A549 (cell line): ENCODE results near the gene FOXRED1. TPM values are rescaled to one million over a fixed set of nuclear protein-coding genes. Genes with fewer than 3 reads are reported as not detected.
A peak's percentile ranks its signal among the peaks of the same experiment; 100 is the strongest.

Source experiments
- ATAC-seq, 2 experiments: fragments of 200-7000 bp in 1 of 2; fragments of >200 bp in 1 of 2; cut with Nextera tagmentation in 1 of 2; cut with Tn5 transposase in 1 of 2; 3 replicates each; pipeline versions ENCODE4 v1.8.0 to v1.9.1; 2018 to 2020; ENCODE audit warnings: mild to moderate bottlenecking in 1 of 2, moderate library complexity in 1 of 2
- CTCF ChIA-PET: fragments of 300-600 bp; sonication (Branson Sonifier 250); formaldehyde crosslinking; extraction: SDS; loops from one replicate; lab custom pipeline; 2021; ENCODE audit warnings: antibody characterized with exemption, inconsistent platforms; lab: Yijun Ruan, JAX
- POLR2A ChIA-PET: fragments of 350-600 bp; formaldehyde crosslinking; extraction: SDS; loops from one replicate; lab custom pipeline; 2021; ENCODE audit warnings: antibody characterized with exemption, inconsistent platforms; lab: Yijun Ruan, JAX
- DNase-seq, 2 experiments: peaks; one replicate each; pipeline versions ENCODE4 v3.0.0 to v3.0.0-alpha.2; 2011 to 2016; ENCODE audit warnings: low read depth in 1 of 2, low spot score in 1 of 2
- FAIRE-seq: peaks from 2 replicates; lab custom pipeline; 2011; peaks lifted over from hg19 to GRCh38; lab: Jason Lieb, UNC
- H3K27ac ChIP-seq, 2 experiments: fragments of >200 bp; sonication (Bioruptor Twin); formaldehyde crosslinking; 3 replicates each; pipeline ENCODE4 v1.5.1; 2016 to 2017
- H3K4me1 ChIP-seq: fragments of >200 bp; sonication (Bioruptor Twin); formaldehyde crosslinking; 3 replicates; pipeline ENCODE4 v1.6.1; 2016
- H3K4me2 ChIP-seq: fragments of >200 bp; sonication (Bioruptor Twin); formaldehyde crosslinking; 3 replicates; pipeline ENCODE4 v1.6.1; 2016
- H3K4me3 ChIP-seq: fragments of >200 bp; sonication (Bioruptor Twin); formaldehyde crosslinking; 3 replicates; pipeline ENCODE4 v1.5.1; 2016
- H3K9me3 ChIP-seq: fragments of >200 bp; sonication (Bioruptor Twin); formaldehyde crosslinking; 3 replicates; pipeline ENCODE4 v1.6.1; 2016
- CEBPB ChIP-seq, 2 experiments: fragments of >200 bp in 1 of 2; sonication (Bioruptor Twin) in 1 of 2; formaldehyde crosslinking in 1 of 2; IDR thresholded peaks; 2 replicates each; pipeline ENCODE4 v1.6.1; 2012 to 2016
- E2F6 ChIP-seq: IDR thresholded peaks from 2 replicates; pipeline ENCODE4 v1.6.1; 2012; ENCODE audit warnings: low read depth, borderline replicate concordance
- EHF ChIP-seq: fragments of 250-450 bp; sonication (Bioruptor Pico); IDR thresholded peaks from 2 replicates; pipeline ENCODE4 v1.5.0; 2020; ENCODE audit warnings: mild to moderate bottlenecking
- EHMT2 ChIP-seq: fragments of 200-600 bp; sonication (generic); IDR thresholded peaks from 2 replicates; pipeline ENCODE4 v1.6.1; 2016; ENCODE audit warnings: antibody characterized with exemption, low read depth, mild to moderate bottlenecking, moderate library complexity
- EP300 ChIP-seq, 2 experiments: fragments of >200 bp; sonication (Bioruptor Twin); formaldehyde crosslinking; IDR thresholded peaks; 2 replicates in 1 of 2; 3 replicates in 1 of 2; pipeline ENCODE4 v1.6.1; 2016 to 2017
- ESRRA ChIP-seq: fragments of 150-350 bp; IDR thresholded peaks from 2 replicates; pipeline ENCODE4 v1.6.1; 2014; ENCODE audit warnings: mild to moderate bottlenecking, low read length, borderline replicate concordance
- FOXS1 ChIP-seq: fragments of 250-450 bp; sonication (Bioruptor Pico); IDR thresholded peaks from 2 replicates; pipeline ENCODE4 v1.5.0; 2020; ENCODE audit warnings: mild to moderate bottlenecking, moderate library complexity
- GATA3 ChIP-seq: IDR thresholded peaks from 2 replicates; pipeline ENCODE4 v1.6.1; 2012; ENCODE audit warnings: borderline replicate concordance
- HEYL ChIP-seq: fragments of 250-450 bp; sonication (Bioruptor Pico); IDR thresholded peaks from 2 replicates; pipeline ENCODE4 v1.8.0; 2021; ENCODE audit warnings: mild to moderate bottlenecking, moderate library complexity
- HMGXB4 ChIP-seq: fragments of 250-450 bp; sonication (Bioruptor Pico); IDR thresholded peaks from 2 replicates; pipeline ENCODE4 v1.5.0; 2021; ENCODE audit warnings: mild to moderate bottlenecking, moderate library complexity, borderline replicate concordance
- JUN ChIP-seq, 2 experiments: fragments of >200 bp; sonication (Bioruptor Twin); formaldehyde crosslinking; IDR thresholded peaks; 2 replicates in 1 of 2; 3 replicates in 1 of 2; pipeline ENCODE4 v1.6.1; 2016 to 2017
- MAFK ChIP-seq: fragments of 450-650 bp; IDR thresholded peaks from 2 replicates; pipeline ENCODE4 v1.6.1; 2014; ENCODE audit not compliant: partially characterized antibody
- MAZ ChIP-seq: fragments of 150-350 bp; IDR thresholded peaks from 2 replicates; pipeline ENCODE4 v1.6.1; 2014; ENCODE audit warnings: antibody characterized with exemption, low read depth, low read length, borderline replicate concordance
- NFE2L2 ChIP-seq: fragments of 150-350 bp; conservative IDR thresholded peaks from 2 replicates; pipeline ENCODE4 v1.6.1; 2014; ENCODE audit warnings: low read length
- REST ChIP-seq: fragments of 200-600 bp; sonication (generic); IDR thresholded peaks from 2 replicates; pipeline ENCODE4 v1.6.1; 2016; ENCODE audit warnings: antibody characterized with exemption, mild to moderate bottlenecking, moderate library complexity
- RNF2 ChIP-seq: fragments of 200-600 bp; sonication (generic); IDR thresholded peaks from 2 replicates; pipeline ENCODE4 v1.6.1; 2016; ENCODE audit warnings: low read depth, mild to moderate bottlenecking, antibody characterized with exemption, moderate library complexity, borderline replicate concordance
- SMC3 ChIP-seq: fragments of >200 bp; sonication (Bioruptor Twin); formaldehyde crosslinking; IDR thresholded peaks from 3 replicates; pipeline ENCODE4 v1.6.1; 2018; ENCODE audit warnings: inconsistent platforms
- USF2 ChIP-seq: fragments of 450-650 bp; IDR thresholded peaks from 2 replicates; pipeline ENCODE4 v1.6.1; 2014; ENCODE audit warnings: antibody characterized with exemption
- WGBS: methylation state at CpG from one replicate; pipeline ENCODE4 v1.1.6; 2017; ENCODE audit errors: missing lambda C conversion rate; 5-methylcytosine and 5-hydroxymethylcytosine counted together
- polyA plus RNA-seq, 4 experiments: library from polyadenylated mRNA; depleted of rRNA in 3 of 4; stranded (reverse); fragments of >200 nt; fragmentation: RNase III in 1 of 4; extraction: RNeasy Plus Mini Kit Qiagen cat#74134 plus additional on column Dnase treatment in 1 of 4; gene quantifications; 2 replicates in 3 of 4; 3 replicates in 1 of 4; pipeline ENCODE4 v1.2.3, GENCODE V29; 2011 to 2017

Gene FOXRED1
- polyA plus RNA-seq, 2 of the 4 experiments (the other 2 are of a cell fraction), result 22.7 to 28.9 TPM

- H3K4me3 ChIP-seq, result no peak overlapping the region
- DNase-seq (no peak), FAIRE-seq (no peak), ATAC-seq (no peak)
- H3K27ac ChIP-seq, result no peak overlapping the region
- TF ChIP-seq EP300 (IDR thresholded peaks at IDR 0.05) (no peak), USF2 (no peak), REST (no peak), RNF2 (no peak)
- no peaks in the 10 kb centered on the region for H3K9me3 ChIP-seq
- H3K4me1 ChIP-seq, result peaks cover 15% of the 10 kb centered on the region; the same call in 2 of the 3 replicates
- 95% methylated on average over 4 of the region's 5 CpGs for WGBS
- POLR2A ChIA-PET, result no interaction called here
- CTCF ChIA-PET, result interaction anchor here (0.7 kb wide), 1 partner anchor 12 kb away, joined by 3 read pairs; no protein-coding TSS in a partner anchor
- no peak overlapping the region for H3K4me2 ChIP-seq
Measured at GRCh38 chr11:126280595-126280994, 11.6 kb downstream of the FOXRED1 start.

GRCh38 chr11:126281245-126281644, 12.3 kb downstream of the FOXRED1 start:
- WGBS, result 94% methylated on average over 6 of the region's 6 CpGs
- Histone ChIP-seq H3K4me1 (peaks cover 15% of the 10 kb centered on the region; the same call in 2 of the 3 replicates), H3K27ac (no peak overlapping the region), H3K9me3 (no peaks in the 10 kb centered on the region), H3K4me2 (no peak overlapping the region), H3K4me3 (no peak overlapping the region)
- no peak for FAIRE-seq
- no peak for DNase-seq
- POLR2A ChIA-PET, result interaction anchor here (1.7 kb wide), 1 partner anchor 12 kb away, joined by 6 read pairs; the partner anchor contains the start of genes FOXRED1 and SRPRA
- no peak for ATAC-seq
- TF ChIP-seq EP300 (IDR thresholded peaks at IDR 0.05), result no peak
- no peak for TF ChIP-seq GATA3
- no peak for TF ChIP-seq HMGXB4 (CRISPR knock-in tag)
- TF ChIP-seq ESRRA, result no peak
- no peak for TF ChIP-seq CEBPB (IDR thresholded peaks at IDR 0.05)
- no peak for TF ChIP-seq NFE2L2
- TF ChIP-seq FOXS1 (CRISPR knock-in tag), result no peak
- TF ChIP-seq HEYL (CRISPR knock-in tag), result no peak
- no peak for TF ChIP-seq E2F6
- TF ChIP-seq JUN (IDR thresholded peaks at IDR 0.05), result no peak
- no peak for TF ChIP-seq MAZ
- CTCF ChIA-PET, result interaction anchor here (0.7 kb wide), 1 partner anchor 12 kb away, joined by 3 read pairs; no protein-coding TSS in a partner anchor

- ChIA-PET CTCF (interaction anchor here (0.7 kb wide), 1 partner anchor 11 kb away, joined by 3 read pairs; no protein-coding TSS in a partner anchor), POLR2A (interaction anchor here (0.7 to 1.7 kb wide), 2 partner anchors 13 to 22 kb away, joined by 3 to 6 read pairs; partner anchors contain the start of genes DCPS, FOXRED1 and SRPRA)
- Histone ChIP-seq H3K4me3 (no peak overlapping the region), H3K9me3 (no peaks in the 10 kb centered on the region), H3K4me1 (peaks cover 15% of the 10 kb centered on the region; the same call in 2 of the 3 replicates), H3K4me2 (peak overlapping the region; percentile 80; the same call in 1 of the 3 replicates), H3K27ac (peak overlapping the region in 1 of 2 experiments; percentile 100; a peak in 3 of 6 replicates)
- no peak for TF ChIP-seq FOXS1 (CRISPR knock-in tag)
- no peak for TF ChIP-seq SMC3
- no peak for TF ChIP-seq EHMT2
- TF ChIP-seq GATA3, result no peak
- no peak for TF ChIP-seq EHF
- TF ChIP-seq MAFK, result no peak
- FAIRE-seq, result no peak
- no peak for DNase-seq
- WGBS, result 93% methylated on average over 10 of the region's 10 CpGs
- ATAC-seq, result no peak
Measured at GRCh38 chr11:126281666-126282175, 12.8 kb downstream of the FOXRED1 start.
